ENCODE data around the gene PDZK1IP1. TPM values are rescaled to one million over a fixed set of nuclear protein-coding genes. Genes with fewer than 3 reads are reported as not detected.

The PDZK1IP1 gene
- total and polyA plus RNA-seq, 2 donors (not counting 3 experiments of a cell fraction or from before 2014, with no cell fraction given): 0.52 TPM; not detected in 1

DNA sequence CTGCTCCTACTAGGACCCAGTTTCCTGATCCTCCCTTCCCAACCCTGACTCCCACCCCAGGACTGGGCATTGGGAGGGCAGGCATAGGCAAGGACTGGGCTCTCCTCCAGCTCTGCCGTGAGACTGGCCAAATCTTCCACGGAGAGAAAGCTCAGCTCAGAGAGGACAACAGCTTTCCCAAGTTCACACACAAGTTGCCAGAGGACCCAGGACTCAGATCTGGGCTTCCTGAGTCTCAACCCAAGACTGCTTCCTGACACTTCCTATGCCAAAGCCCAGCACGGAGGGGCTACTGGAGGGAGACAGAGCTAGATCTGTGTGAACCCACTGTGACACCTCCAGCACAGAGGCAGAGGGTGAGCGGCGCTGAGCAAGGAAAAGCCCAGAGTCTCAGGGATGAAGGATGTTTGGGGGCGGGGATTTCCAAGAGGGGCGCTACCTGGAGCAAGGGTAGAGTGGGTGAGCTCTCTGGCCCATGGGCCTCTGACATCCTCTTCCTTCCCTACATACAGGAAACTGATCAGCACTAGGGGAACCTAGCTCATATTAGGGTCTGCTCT, 7.1 kb downstream of the PDZK1IP1 start:
- FAIRE-seq: no peak

More for the DNA sequence above, 7.1 kb downstream of the PDZK1IP1 start:
- no peaks in the 10 kb centered on the region for H4K20me1 ChIP-seq (replicated peaks; ENCODE audit: control insufficient read depth, extremely low read depth, insufficient read depth, low read length)
- POLR2A ChIA-PET: interaction anchor here (1.7 kb wide), 1 partner anchor 46 kb away, joined by 5 read pairs; no protein-coding TSS in a partner anchor
- dilution Hi-C loops (cut with MboI; ENCODE audit: extremely low pct_ligation_motif_present, low sequenced_read_pairs) (no loop called here), intact Hi-C loops (cut with micrococcal nuclease) (no loop called here)
- no peaks in the 10 kb centered on the region for H3K27me3 ChIP-seq (ENCODE audit: control insufficient read depth in 2 of 2, insufficient read depth in 2 of 2, low read length in 2 of 2)
- no peaks in the 10 kb centered on the region for H3K79me2 ChIP-seq (ENCODE audit: control insufficient read depth, insufficient read depth, low read length)
- peaks cover 19% of the 10 kb centered on the region for H3K4me1 ChIP-seq (ENCODE audit: control insufficient read depth, extremely low read depth, insufficient read depth, low read length)
- no peak overlapping the region for H3K9ac ChIP-seq (replicated peaks; ENCODE audit: extremely low read depth, insufficient read depth, low read length)
- no TSS peak for BruUV-seq (replicated peaks)
- CTCF ChIA-PET: interaction anchor here (0.6 to 8.1 kb wide), 5 partner anchors 10 to 543 kb away, joined by 3 to 223 read pairs (median 8); partner anchors contain the start of gene FOXD2
- no peak for DNase-seq (ENCODE audit: low read depth, low spot score)
- H3K9me3 ChIP-seq (replicated peaks; ENCODE audit: control insufficient read depth, insufficient read depth, low read length): no peaks in the 10 kb centered on the region
- H3K27ac ChIP-seq (ENCODE audit: insufficient read depth, low read depth, low read length): no peak overlapping the region
- H2AFZ ChIP-seq (ENCODE audit: low read depth, low read length): peak overlapping the region; percentile 9
- H3K4me2 ChIP-seq (ENCODE audit: insufficient read depth, low read length): no peak overlapping the region
- no peaks in the 10 kb centered on the region for H3K36me3 ChIP-seq (ENCODE audit: control insufficient read depth in 2 of 2, extremely low read depth in 1 of 2, insufficient read depth in 2 of 2, low read length in 2 of 2)
- no peak for TF ChIP-seq FOS (IDR thresholded peaks at IDR 0.05; ENCODE audit: borderline replicate concordance, insufficient read depth, low read length)
- TF ChIP-seq GATA2 (IDR thresholded peaks at IDR 0.05; ENCODE audit: insufficient read depth, insufficient read length, low read depth, low read length): no peak
- TF ChIP-seq, protein P1, sequence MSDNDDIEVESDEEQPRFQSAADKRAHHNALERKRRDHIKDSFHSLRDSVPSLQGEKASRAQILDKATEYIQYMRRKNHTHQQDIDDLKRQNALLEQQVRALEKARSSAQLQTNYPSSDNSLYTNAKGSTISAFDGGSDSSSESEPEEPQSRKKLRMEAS (IDR thresholded peaks at IDR 0.05; ENCODE audit: insufficient read depth, insufficient read length): no peak
- TF ChIP-seq MYC (IDR thresholded peaks at IDR 0.05; ENCODE audit: low read depth, low read length): no peak
- TF ChIP-seq JUN (IDR thresholded peaks at IDR 0.05; ENCODE audit: borderline replicate concordance, insufficient read depth, insufficient read length, low read depth): no peak
- no peak for TF ChIP-seq POLR2A (IDR thresholded peaks at IDR 0.05; ENCODE audit: low read depth, low read length)
- TF ChIP-seq POLR2AphosphoS5 (IDR thresholded peaks at IDR 0.05; ENCODE audit: insufficient read depth, low read depth, low read length): no peak
- TF ChIP-seq EZH2 (IDR thresholded peaks at IDR 0.05; ENCODE audit: borderline replicate concordance, low read depth, low read length, severe bottlenecking): no peak
- TF ChIP-seq, protein P2, sequence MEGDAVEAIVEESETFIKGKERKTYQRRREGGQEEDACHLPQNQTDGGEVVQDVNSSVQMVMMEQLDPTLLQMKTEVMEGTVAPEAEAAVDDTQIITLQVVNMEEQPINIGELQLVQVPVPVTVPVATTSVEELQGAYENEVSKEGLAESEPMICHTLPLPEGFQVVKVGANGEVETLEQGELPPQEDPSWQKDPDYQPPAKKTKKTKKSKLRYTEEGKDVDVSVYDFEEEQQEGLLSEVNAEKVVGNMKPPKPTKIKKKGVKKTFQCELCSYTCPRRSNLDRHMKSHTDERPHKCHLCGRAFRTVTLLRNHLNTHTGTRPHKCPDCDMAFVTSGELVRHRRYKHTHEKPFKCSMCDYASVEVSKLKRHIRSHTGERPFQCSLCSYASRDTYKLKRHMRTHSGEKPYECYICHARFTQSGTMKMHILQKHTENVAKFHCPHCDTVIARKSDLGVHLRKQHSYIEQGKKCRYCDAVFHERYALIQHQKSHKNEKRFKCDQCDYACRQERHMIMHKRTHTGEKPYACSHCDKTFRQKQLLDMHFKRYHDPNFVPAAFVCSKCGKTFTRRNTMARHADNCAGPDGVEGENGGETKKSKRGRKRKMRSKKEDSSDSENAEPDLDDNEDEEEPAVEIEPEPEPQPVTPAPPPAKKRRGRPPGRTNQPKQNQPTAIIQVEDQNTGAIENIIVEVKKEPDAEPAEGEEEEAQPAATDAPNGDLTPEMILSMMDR (IDR thresholded peaks at IDR 0.05; ENCODE audit: extremely low read depth in 1 of 2, insufficient read depth in 1 of 2, low read depth in 1 of 2, low read length in 2 of 2): no peak
- H3K9me1 ChIP-seq (replicated peaks; ENCODE audit: control insufficient read depth, extremely low read depth, insufficient read depth, low read length): no peaks in the 10 kb centered on the region
- no peak overlapping the region for H3K4me3 ChIP-seq (replicated peaks in 1 of 3; ENCODE audit: insufficient read depth in 1 of 3, low read depth in 1 of 3, low read length in 3 of 3)
